GM10847 (cell line): Measurements from ENCODE around the gene EPB41L2.

Experiments used
- POLR2A ChIP-seq: IDR thresholded peaks from 2 replicates; pipeline ENCODE4 v1.6.1; 2011; ENCODE audit not compliant: insufficient read length; ENCODE audit errors: extremely low read depth

Gene EPB41L2

DNA sequence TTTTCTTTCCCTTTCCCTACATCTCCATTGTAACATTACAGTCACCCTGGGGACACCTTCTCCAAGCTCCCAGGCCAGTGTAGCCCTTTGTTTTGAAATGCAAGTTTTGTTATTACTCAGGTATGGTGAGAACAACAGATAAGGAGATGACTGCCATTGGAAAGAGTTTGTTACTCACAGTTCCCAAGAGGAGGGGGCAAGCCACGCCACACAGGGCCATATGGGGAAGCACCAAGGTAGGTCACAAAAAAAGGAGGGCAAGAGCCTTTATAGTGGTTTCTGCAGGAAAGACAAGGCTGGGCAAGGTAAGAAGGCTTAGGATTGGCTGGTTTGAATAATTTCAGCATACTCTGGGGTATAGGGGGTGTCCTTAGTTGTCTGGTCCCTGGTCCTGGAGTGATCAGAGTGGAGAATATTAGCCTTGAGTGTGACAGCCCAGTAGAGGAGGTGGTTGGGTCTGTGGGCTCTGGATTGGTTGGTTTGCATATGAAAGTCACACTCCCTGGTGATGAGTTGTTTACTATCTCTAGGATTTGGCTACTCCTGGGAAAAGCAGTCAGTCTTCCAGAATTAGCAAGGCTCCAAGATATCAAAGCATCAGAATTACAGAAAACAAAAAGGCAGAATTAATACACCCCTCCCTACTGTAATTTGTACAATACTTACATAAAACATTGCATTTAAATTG, 268.9 kb downstream of the EPB41L2 start:
- TF ChIP-seq POLR2A: no peak
